Upper lobe of right lung (tissue), 1 donor: Measurements from ENCODE around the gene USB1. TPM values are rescaled to one million over a fixed set of nuclear protein-coding genes. Genes with fewer than 3 reads are reported as not detected.

Experiments used
- ATAC-seq: fragments of 200-7000 bp; cut with Tn5 transposase; one replicate; pipeline ENCODE4 v1.9.1; 2020; ENCODE audit warnings: mild to moderate bottlenecking, moderate library complexity
- DNase-seq: peaks from one replicate; pipeline ENCODE4 v3.0.0-alpha.2; 2020
- H3K27ac ChIP-seq: fragments of 200-600 bp; one replicate; pipeline ENCODE4 v1.8.0; 2022
- H3K27me3 ChIP-seq: fragments of 200-600 bp; one replicate; pipeline ENCODE4 v1.8.0; 2022; ENCODE audit warnings: mild to moderate bottlenecking
- H3K36me3 ChIP-seq: fragments of 200-600 bp; one replicate; pipeline ENCODE4 v1.8.0; 2022
- H3K4me1 ChIP-seq: fragments of 200-600 bp; one replicate; pipeline ENCODE4 v1.8.0; 2022
- H3K4me3 ChIP-seq: fragments of 200-600 bp; one replicate; pipeline ENCODE4 v1.8.0; 2022; ENCODE audit warnings: mild to moderate bottlenecking
- H3K9me3 ChIP-seq: fragments of 200-600 bp; one replicate; pipeline ENCODE4 v1.8.0; 2022
- CTCF ChIP-seq: fragments of 200-600 bp; IDR thresholded peaks from one replicate; pipeline ENCODE4 v1.8.0; 2022; ENCODE audit warnings: antibody characterized with exemption
- intact Hi-C: fragments of 100-400 bp; cut with DNase I; formaldehyde crosslinking; loops from one replicate; pipeline ENCODE4 v1.11.0; 2022
- total RNA-seq: library from RNA; stranded (reverse); fragmentation: NEBNext Ultra II Directional; extraction: Animal tissue kit (Norgen Biotek cat#: 25700); gene quantifications from one replicate; pipeline ENCODE4 v1.2.1, GENCODE V29; 2021
- donor health status: DM: no; HTN: yes; CAD: no; lungs with severe emphysema.

The USB1 gene
- total RNA-seq, 1 donor from 2014 or later, result 37.4 TPM

DNA sequence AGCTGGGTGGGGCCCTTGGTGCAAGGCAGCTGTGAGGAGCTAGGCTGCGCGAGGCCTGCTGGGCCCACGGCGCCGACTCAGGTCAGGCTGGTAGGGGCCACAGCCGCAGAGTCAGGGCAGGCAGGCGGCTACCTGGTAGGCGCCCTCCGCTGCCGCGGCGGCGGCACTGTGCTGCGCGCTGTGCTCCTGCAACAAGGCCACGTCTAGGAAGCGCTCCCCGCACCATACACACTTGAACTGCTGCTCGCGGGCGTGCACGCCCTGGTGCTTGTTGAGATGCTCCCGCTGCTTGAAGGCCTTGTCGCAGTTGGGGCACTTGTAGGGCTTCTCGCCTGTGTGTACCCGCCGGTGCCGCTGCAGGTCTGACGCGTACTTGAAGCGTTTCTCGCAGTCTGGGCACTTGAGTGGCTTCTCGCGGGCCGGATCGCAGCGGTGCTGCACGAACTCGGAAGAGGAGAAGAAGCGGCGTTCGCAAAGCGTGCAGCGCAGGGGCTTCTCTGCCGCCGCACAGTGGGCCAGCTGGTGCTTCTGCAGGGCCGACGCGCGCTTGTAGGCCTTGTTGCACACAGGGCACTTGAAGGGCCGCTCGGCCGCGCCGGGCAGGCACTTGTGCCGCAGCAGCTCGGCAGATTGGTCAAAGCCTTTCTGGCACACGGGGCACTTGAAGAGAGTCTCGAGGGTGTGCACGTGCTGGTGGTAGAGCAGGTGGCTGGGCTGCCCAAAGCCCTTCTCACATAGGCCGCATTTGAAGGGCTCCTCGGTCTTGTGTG is 4.6 kb upstream of the USB1 start:
- no peak overlapping the region for H3K4me3 ChIP-seq
- H3K9me3 ChIP-seq, result no peaks in the 10 kb centered on the region
- no peak for TF ChIP-seq CTCF
- no peaks in the 10 kb centered on the region for H3K27me3 ChIP-seq
- intact Hi-C loops, result no loop called here
- ATAC-seq (no peak), DNase-seq (peak; percentile 55)
- no peak overlapping the region for H3K27ac ChIP-seq
- peaks cover 23% of the 10 kb centered on the region for H3K36me3 ChIP-seq
- peaks cover 42% of the 10 kb centered on the region for H3K4me1 ChIP-seq

DNA sequence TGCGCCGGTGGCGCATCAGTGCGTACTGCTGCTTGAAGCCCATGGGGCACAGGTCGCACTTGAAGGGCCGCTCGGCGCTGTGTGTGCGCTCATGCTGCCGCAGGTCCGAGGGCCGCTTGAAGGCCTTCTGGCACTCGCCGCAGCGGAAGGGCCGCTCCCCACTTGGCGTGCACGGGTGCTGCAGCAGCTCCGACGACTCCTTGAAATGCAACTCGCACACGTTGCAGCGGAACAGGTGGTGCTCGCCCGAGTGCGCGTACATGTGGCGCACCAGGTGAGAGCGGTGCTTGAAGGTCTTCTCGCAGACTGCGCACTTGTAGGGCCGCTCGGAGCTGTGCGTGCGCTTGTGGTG is 4.1 kb upstream of the USB1 start:
- H3K36me3 ChIP-seq, result peaks cover 23% of the 10 kb centered on the region
- peak; percentile 58 for DNase-seq
- no peaks in the 10 kb centered on the region for H3K9me3 ChIP-seq
- no peak overlapping the region for H3K27ac ChIP-seq
- H3K27me3 ChIP-seq, result no peaks in the 10 kb centered on the region
- peaks cover 47% of the 10 kb centered on the region for H3K4me1 ChIP-seq
- ATAC-seq, result no peak
- TF ChIP-seq CTCF, result no peak
- no peak overlapping the region for H3K4me3 ChIP-seq
- intact Hi-C loops, result no loop called here

- TF ChIP-seq CTCF, result no peak
- no peak for ATAC-seq
- peak; percentile 63 for DNase-seq
- Histone ChIP-seq H3K36me3 (peaks cover 23% of the 10 kb centered on the region), H3K4me1 (peaks cover 49% of the 10 kb centered on the region), H3K4me3 (no peak overlapping the region), H3K27ac (no peak overlapping the region), H3K27me3 (no peaks in the 10 kb centered on the region), H3K9me3 (no peaks in the 10 kb centered on the region)
- intact Hi-C loops, result no loop called here
Measured at GRCh38 chr16:57997528-57998265, 3.5 kb upstream of the USB1 start.

GRCh38 chr16:57998486-57998885 is 2.7 kb upstream of the USB1 start:
- ATAC-seq (peak; percentile 52), DNase-seq (peak; percentile 86)
- intact Hi-C loops, result no loop called here
- no peaks in the 10 kb centered on the region for H3K27me3 ChIP-seq
- no peak for TF ChIP-seq CTCF
- H3K4me1 ChIP-seq, result peaks cover 44% of the 10 kb centered on the region
- no peak overlapping the region for H3K4me3 ChIP-seq
- H3K36me3 ChIP-seq, result peaks cover 23% of the 10 kb centered on the region
- H3K27ac ChIP-seq, result peak overlapping the region; percentile 24
- no peaks in the 10 kb centered on the region for H3K9me3 ChIP-seq

DNA sequence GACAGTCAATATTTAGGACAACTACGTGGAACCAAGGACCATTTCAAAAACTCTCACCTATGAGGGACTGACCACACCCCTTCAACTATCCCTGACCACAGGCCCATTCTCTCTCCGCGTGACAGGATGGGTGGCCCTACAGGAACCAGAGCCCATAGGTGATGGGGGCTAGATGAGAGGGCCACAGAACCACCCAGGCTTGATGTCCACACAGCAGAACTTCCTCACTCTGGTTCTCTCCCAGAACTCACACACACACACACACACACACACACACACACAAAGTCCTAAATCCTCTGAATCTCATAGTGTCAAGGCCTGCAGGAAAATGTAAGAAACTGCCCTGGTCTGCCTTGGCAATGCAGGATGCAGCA is 2.2 kb upstream of the USB1 start:
- no peak for TF ChIP-seq CTCF
- intact Hi-C loops, result no loop called here
- Histone ChIP-seq H3K36me3 (peaks cover 23% of the 10 kb centered on the region), H3K4me1 (peaks cover 41% of the 10 kb centered on the region), H3K4me3 (peak overlapping the region; percentile 66), H3K9me3 (no peaks in the 10 kb centered on the region), H3K27me3 (no peaks in the 10 kb centered on the region), H3K27ac (peak overlapping the region; percentile 85)
- DNase-seq (peak; percentile 46), ATAC-seq (no peak)
